Neural cell (in vitro differentiated cells): ENCODE data around the gene PLEKHB2. TPM values are rescaled to one million over a fixed set of nuclear protein-coding genes. Genes with fewer than 3 reads are reported as not detected.

Experiments
- H2AFZ ChIP-seq: fragments of 200-600, 300-800 bp; sonication (generic), shearing (Covaris generic); 2 replicates; pipeline ENCODE4 v1.6.0; 2014; ENCODE audit warnings: low read depth, mild to moderate bottlenecking, antibody characterized with exemption, low read length, moderate library complexity
- H3F3A ChIP-seq: fragments of 200-600 bp; shearing (Covaris generic); 2 replicates; pipeline ENCODE4 v1.6.1; 2016; ENCODE audit warnings: mild to moderate bottlenecking, moderate library complexity, mixed read lengths, antibody characterized with exemption, low read length; ENCODE audit not compliant: insufficient read depth, poor library complexity, severe bottlenecking
- H3K27ac ChIP-seq: fragments of 200-600, 300-800 bp; sonication (generic), shearing (Covaris generic); 2 replicates; pipeline ENCODE4 v1.5.1; 2014; ENCODE audit warnings: mild to moderate bottlenecking, low read length, moderate library complexity
- H3K27me3 ChIP-seq: fragments of 300-800, 200-600 bp; sonication (generic), shearing (Covaris generic); 2 replicates; pipeline ENCODE4 v1.6.0; 2014; ENCODE audit warnings: mild to moderate bottlenecking, low read depth, low read length, moderate library complexity; ENCODE audit not compliant: insufficient read depth
- H3K36me3 ChIP-seq: fragments of 300-800, 200-600 bp; sonication (generic), shearing (Covaris generic); 2 replicates; pipeline ENCODE4 v1.5.1; 2014; ENCODE audit warnings: mild to moderate bottlenecking, antibody characterized with exemption, low read length, moderate library complexity; ENCODE audit not compliant: insufficient read depth
- H3K4me2 ChIP-seq: fragments of 300-800, 200-600 bp; sonication (generic), shearing (Covaris generic); 2 replicates; pipeline ENCODE4 v1.6.0; 2014; ENCODE audit warnings: mild to moderate bottlenecking, low read length
- H3K4me3 ChIP-seq: fragments of 300-800, 200-600 bp; sonication (generic), shearing (Covaris generic); 2 replicates; pipeline ENCODE4 v1.5.1; 2014; ENCODE audit warnings: mild to moderate bottlenecking, low read length, moderate library complexity
- H3K79me2 ChIP-seq: fragments of 200-600 bp; shearing (Covaris generic); replicated peaks from 2 replicates; pipeline ENCODE4 v1.6.0; 2014; ENCODE audit warnings: mild to moderate bottlenecking, low read length, moderate library complexity; ENCODE audit not compliant: insufficient read depth
- H3K9ac ChIP-seq: fragments of 300-800, 200-600 bp; sonication (generic), shearing (Covaris generic); 2 replicates; pipeline ENCODE4 v1.6.1; 2016; ENCODE audit warnings: mild to moderate bottlenecking, low read length, mixed read lengths
- H3K9me2 ChIP-seq: fragments of 200-600 bp; shearing (Covaris generic); 2 replicates; pipeline ENCODE4 v1.6.1; 2016; ENCODE audit warnings: mild to moderate bottlenecking, low read length, mixed read lengths; ENCODE audit not compliant: insufficient read depth
- H3K9me3 ChIP-seq: fragments of 200-600, 300-800 bp; sonication (generic), shearing (Covaris generic); 2 replicates; pipeline ENCODE4 v1.6.1; 2016; ENCODE audit warnings: mild to moderate bottlenecking, mixed run types, low read length, moderate library complexity, mixed read lengths
- H4K20me1 ChIP-seq: fragments of 200-600 bp; shearing (Covaris generic); 2 replicates; pipeline ENCODE4 v1.6.1; 2016; ENCODE audit warnings: mild to moderate bottlenecking, mixed run types; ENCODE audit not compliant: insufficient read depth
- EP300 ChIP-seq: fragments of 450-650 bp; conservative IDR thresholded peaks from 2 replicates; pipeline ENCODE4 v1.6.1; 2014; ENCODE audit warnings: antibody characterized with exemption, mild to moderate bottlenecking, moderate library complexity; ENCODE audit not compliant: poor library complexity, severe bottlenecking
- EZH2 ChIP-seq: fragments of 200-600, 300-800 bp; shearing (Covaris generic), sonication (generic); IDR thresholded peaks from 2 replicates; pipeline ENCODE4 v1.6.1; 2014; ENCODE audit warnings: antibody characterized with exemption, low read length, borderline replicate concordance, mild to moderate bottlenecking; ENCODE audit not compliant: insufficient read depth, poor library complexity, severe bottlenecking
- MXI1 ChIP-seq: fragments of 450-650 bp; conservative IDR thresholded peaks from 2 replicates; pipeline ENCODE4 v1.6.1; 2014; ENCODE audit warnings: antibody characterized with exemption, mild to moderate bottlenecking; ENCODE audit not compliant: poor library complexity, severe bottlenecking
- POLR2AphosphoS5 ChIP-seq: IDR thresholded peaks from 2 replicates; pipeline ENCODE4 v1.6.1; 2012
- RAD21 ChIP-seq: fragments of 450-650 bp; conservative IDR thresholded peaks from 2 replicates; pipeline ENCODE4 v1.6.1; 2014; ENCODE audit warnings: antibody characterized with exemption, mild to moderate bottlenecking, moderate library complexity
- SMC3 ChIP-seq: fragments of 450-650 bp; conservative IDR thresholded peaks from 2 replicates; pipeline ENCODE4 v1.6.1; 2014; ENCODE audit warnings: antibody characterized with exemption, mild to moderate bottlenecking, moderate library complexity; ENCODE audit not compliant: poor library complexity
- TAF1 ChIP-seq: IDR thresholded peaks from 2 replicates; pipeline ENCODE4 v1.6.1; 2012; ENCODE audit warnings: low read depth
- polyA plus RNA-seq: library from polyadenylated mRNA; depleted of rRNA; stranded (reverse); fragments of >200 nt; gene quantifications from 2 replicates; pipeline ENCODE4 v1.2.3, GENCODE V29; 2014
- TF ChIP-seq, protein P1 (sequence below): fragments of 450-650 bp; IDR thresholded peaks from 2 replicates; pipeline ENCODE4 v1.5.1; 2014; ENCODE audit warnings: antibody characterized with exemption, mild to moderate bottlenecking, moderate library complexity; ENCODE audit not compliant: poor library complexity, severe bottlenecking
- TF ChIP-seq, protein P2 (sequence below): IDR thresholded peaks from 2 replicates; pipeline ENCODE4 v1.6.1; 2012; ENCODE audit warnings: borderline replicate concordance

Gene PLEKHB2
- polyA plus RNA-seq, 1 donor from 2014 or later, result 85.0 TPM

DNA sequence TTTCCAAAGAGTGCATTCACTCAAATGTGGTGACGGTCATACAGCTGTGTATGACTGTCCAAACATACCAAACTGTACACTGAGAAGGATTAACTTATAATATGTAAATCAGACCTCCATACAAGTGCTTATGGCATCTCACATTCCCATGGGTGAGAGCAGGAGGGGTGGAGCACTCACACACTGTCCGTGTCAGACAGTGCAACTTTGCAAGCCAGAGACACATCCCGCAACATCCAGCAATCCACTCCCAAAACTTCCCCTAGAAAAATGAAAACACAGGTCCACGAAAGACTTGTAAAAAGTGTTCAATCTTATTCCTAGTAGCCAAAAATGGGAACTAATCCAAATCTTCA, 48.2 kb upstream of the PLEKHB2 start:
- Histone ChIP-seq H3K4me2 (no peak overlapping the region), H3K4me3 (no peak overlapping the region), H3K27me3 (no peaks in the 10 kb centered on the region), H3K79me2 (peaks cover 34% of the 10 kb centered on the region), H2AFZ (no peak overlapping the region), H4K20me1 (no peaks in the 10 kb centered on the region), H3K36me3 (peaks cover 6% of the 10 kb centered on the region), H3K9me3 (no peaks in the 10 kb centered on the region), H3F3A (no peaks in the 10 kb centered on the region), H3K9me2 (no peaks in the 10 kb centered on the region), H3K9ac (no peak overlapping the region), H3K27ac (no peak overlapping the region)
- TF ChIP-seq RAD21 (no peak), SMC3 (no peak), MXI1 (no peak), EZH2 (no peak), TAF1 (no peak), EP300 (no peak), POLR2AphosphoS5 (no peak)
- TF ChIP-seq, protein P1, sequence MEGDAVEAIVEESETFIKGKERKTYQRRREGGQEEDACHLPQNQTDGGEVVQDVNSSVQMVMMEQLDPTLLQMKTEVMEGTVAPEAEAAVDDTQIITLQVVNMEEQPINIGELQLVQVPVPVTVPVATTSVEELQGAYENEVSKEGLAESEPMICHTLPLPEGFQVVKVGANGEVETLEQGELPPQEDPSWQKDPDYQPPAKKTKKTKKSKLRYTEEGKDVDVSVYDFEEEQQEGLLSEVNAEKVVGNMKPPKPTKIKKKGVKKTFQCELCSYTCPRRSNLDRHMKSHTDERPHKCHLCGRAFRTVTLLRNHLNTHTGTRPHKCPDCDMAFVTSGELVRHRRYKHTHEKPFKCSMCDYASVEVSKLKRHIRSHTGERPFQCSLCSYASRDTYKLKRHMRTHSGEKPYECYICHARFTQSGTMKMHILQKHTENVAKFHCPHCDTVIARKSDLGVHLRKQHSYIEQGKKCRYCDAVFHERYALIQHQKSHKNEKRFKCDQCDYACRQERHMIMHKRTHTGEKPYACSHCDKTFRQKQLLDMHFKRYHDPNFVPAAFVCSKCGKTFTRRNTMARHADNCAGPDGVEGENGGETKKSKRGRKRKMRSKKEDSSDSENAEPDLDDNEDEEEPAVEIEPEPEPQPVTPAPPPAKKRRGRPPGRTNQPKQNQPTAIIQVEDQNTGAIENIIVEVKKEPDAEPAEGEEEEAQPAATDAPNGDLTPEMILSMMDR, result no peak
- TF ChIP-seq, protein P2, sequence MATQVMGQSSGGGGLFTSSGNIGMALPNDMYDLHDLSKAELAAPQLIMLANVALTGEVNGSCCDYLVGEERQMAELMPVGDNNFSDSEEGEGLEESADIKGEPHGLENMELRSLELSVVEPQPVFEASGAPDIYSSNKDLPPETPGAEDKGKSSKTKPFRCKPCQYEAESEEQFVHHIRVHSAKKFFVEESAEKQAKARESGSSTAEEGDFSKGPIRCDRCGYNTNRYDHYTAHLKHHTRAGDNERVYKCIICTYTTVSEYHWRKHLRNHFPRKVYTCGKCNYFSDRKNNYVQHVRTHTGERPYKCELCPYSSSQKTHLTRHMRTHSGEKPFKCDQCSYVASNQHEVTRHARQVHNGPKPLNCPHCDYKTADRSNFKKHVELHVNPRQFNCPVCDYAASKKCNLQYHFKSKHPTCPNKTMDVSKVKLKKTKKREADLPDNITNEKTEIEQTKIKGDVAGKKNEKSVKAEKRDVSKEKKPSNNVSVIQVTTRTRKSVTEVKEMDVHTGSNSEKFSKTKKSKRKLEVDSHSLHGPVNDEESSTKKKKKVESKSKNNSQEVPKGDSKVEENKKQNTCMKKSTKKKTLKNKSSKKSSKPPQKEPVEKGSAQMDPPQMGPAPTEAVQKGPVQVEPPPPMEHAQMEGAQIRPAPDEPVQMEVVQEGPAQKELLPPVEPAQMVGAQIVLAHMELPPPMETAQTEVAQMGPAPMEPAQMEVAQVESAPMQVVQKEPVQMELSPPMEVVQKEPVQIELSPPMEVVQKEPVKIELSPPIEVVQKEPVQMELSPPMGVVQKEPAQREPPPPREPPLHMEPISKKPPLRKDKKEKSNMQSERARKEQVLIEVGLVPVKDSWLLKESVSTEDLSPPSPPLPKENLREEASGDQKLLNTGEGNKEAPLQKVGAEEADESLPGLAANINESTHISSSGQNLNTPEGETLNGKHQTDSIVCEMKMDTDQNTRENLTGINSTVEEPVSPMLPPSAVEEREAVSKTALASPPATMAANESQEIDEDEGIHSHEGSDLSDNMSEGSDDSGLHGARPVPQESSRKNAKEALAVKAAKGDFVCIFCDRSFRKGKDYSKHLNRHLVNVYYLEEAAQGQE, result no peak

DNA sequence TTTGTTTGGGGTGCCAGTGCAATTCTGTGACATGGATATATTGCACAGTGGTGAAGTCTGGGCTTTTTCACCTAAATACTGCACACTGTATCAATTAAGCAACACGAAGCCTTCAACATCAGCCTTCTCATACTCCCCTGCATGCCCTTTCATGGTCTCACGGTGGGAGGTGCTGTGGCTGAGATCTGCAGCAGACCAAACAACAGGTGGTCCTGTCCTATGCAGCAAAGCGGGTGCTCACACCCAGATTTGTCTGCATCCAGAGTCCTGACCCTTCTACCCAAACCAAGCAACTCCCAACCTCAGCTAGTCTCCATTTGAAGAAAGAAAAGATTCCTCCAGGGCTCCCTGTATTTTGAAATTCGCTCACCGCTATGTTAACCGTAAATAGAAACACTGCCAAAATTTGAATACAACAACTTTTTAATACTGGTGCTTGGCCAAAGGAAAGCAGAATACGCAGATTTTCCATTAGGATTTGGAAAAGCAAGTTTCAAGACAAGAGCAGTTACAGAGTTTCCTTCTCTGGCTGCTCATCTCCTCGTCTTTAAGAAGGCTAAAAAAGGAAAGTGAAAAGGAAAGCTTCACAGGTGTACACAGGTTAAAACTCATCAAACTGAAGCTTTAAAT, 46.8 kb upstream of the PLEKHB2 start:
- peaks cover 43% of the 10 kb centered on the region for H3K79me2 ChIP-seq
- no peak overlapping the region for H3K4me3 ChIP-seq
- no peaks in the 10 kb centered on the region for H3F3A ChIP-seq
- H3K9ac ChIP-seq, result no peak overlapping the region
- H3K9me2 ChIP-seq, result no peaks in the 10 kb centered on the region
- no peaks in the 10 kb centered on the region for H4K20me1 ChIP-seq
- no peak overlapping the region for H3K27ac ChIP-seq
- peaks cover 6% of the 10 kb centered on the region for H3K36me3 ChIP-seq
- no peaks in the 10 kb centered on the region for H3K9me3 ChIP-seq
- TF ChIP-seq MXI1 (no peak), EZH2 (no peak), EP300 (no peak), SMC3 (no peak)
- TF ChIP-seq, protein P1, result no peak
- H2AFZ ChIP-seq, result no peak overlapping the region
- no peak overlapping the region for H3K4me2 ChIP-seq
- H3K27me3 ChIP-seq, result no peaks in the 10 kb centered on the region
